ENCODE data around the gene MAGEA1.

The MAGEA1 gene

DNA sequence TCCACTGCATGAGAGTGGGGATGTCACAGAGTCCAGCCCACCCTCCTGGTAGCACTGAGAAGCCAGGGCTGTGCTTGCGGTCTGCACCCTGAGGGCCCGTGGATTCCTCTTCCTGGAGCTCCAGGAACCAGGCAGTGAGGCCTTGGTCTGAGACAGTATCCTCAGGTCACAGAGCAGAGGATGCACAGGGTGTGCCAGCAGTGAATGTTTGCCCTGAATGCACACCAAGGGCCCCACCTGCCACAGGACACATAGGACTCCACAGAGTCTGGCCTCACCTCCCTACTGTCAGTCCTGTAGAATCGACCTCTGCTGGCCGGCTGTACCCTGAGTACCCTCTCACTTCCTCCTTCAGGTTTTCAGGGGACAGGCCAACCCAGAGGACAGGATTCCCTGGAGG lies 2.7 kb downstream of the MAGEA1 start:
- DNase-seq (ENCODE audit: low read depth) = no peak
- TF ChIP-seq, protein P1, sequence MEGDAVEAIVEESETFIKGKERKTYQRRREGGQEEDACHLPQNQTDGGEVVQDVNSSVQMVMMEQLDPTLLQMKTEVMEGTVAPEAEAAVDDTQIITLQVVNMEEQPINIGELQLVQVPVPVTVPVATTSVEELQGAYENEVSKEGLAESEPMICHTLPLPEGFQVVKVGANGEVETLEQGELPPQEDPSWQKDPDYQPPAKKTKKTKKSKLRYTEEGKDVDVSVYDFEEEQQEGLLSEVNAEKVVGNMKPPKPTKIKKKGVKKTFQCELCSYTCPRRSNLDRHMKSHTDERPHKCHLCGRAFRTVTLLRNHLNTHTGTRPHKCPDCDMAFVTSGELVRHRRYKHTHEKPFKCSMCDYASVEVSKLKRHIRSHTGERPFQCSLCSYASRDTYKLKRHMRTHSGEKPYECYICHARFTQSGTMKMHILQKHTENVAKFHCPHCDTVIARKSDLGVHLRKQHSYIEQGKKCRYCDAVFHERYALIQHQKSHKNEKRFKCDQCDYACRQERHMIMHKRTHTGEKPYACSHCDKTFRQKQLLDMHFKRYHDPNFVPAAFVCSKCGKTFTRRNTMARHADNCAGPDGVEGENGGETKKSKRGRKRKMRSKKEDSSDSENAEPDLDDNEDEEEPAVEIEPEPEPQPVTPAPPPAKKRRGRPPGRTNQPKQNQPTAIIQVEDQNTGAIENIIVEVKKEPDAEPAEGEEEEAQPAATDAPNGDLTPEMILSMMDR (conservative IDR thresholded peaks at IDR 0.05; ENCODE audit: low read depth, low read length) = no peak
- no peak overlapping the region for H3K4me3 ChIP-seq (ENCODE audit: low read length)

DNA sequence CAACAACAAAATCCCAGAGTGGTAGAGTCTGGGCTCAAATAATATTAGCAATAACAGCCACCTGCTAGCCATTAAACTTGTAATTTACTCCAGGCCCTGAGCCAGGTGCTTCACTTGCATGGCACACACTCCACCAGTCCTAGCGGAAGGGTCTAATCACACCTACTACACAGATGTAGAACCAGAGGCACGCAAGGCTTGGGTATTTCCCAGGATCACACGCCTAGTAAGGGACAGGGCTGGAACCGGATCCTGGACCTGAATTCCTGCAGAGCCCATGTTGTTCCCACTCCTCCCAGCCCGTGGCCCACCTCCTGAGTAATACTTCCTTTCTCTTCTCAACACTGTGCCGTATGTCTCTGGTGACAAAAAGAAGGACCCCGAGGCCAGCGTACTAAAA lies 5.7 kb downstream of the MAGEA1 start:
- TF ChIP-seq, protein P1 (conservative IDR thresholded peaks at IDR 0.05; ENCODE audit: low read depth, low read length) = no peak
- DNase-seq (ENCODE audit: low read depth) = no peak
- no peak overlapping the region for H3K4me3 ChIP-seq (ENCODE audit: low read length)

DNA sequence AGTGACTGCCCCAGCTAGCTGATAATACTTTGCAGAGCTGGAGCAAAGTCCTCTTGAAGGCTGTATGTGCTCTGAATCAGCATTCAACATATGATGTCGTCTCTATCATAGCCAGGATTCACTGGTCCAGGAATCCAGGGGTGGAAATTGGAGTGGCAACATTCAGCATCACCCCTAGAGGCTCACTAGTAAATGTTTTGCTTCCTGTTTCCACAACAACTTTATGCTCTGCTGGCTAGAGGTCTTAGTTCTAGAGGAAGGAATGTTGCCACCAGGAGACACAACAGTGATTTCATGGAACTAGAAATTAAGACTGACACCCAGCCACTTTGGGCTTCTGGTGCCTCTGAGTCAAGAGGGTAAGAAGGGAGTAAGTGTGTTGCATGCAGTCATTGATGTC lies 11.3 kb downstream of the MAGEA1 start:
- H3K4me3 ChIP-seq (ENCODE audit: low read length) = no peak overlapping the region
- no peak for DNase-seq (ENCODE audit: low read depth)
- TF ChIP-seq, protein P1 (conservative IDR thresholded peaks at IDR 0.05; ENCODE audit: low read depth, low read length) = no peak

DNA sequence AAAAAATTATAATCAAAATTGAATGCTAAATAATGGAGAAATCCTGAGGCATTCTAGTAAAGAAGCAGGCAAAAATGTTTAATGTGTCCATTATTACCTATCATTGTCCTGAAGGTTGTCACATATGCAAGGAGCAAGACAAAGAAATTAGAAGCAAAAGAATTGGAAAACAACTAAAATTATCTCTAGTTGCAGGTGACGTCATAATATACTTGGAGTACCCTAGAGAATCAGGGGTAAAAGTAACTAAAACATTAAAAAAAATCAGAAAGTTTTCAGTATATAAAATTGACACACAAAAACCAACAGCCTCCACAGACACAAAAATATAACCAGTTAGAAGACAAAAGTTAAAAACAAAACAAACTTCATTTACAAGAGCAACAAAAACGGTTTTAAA lies 21.4 kb downstream of the MAGEA1 start:
- no peak for DNase-seq (ENCODE audit: low read depth)
- H3K4me3 ChIP-seq (ENCODE audit: low read length) = no peak overlapping the region
- TF ChIP-seq, protein P1 (conservative IDR thresholded peaks at IDR 0.05; ENCODE audit: low read depth, low read length) = no peak

DNA sequence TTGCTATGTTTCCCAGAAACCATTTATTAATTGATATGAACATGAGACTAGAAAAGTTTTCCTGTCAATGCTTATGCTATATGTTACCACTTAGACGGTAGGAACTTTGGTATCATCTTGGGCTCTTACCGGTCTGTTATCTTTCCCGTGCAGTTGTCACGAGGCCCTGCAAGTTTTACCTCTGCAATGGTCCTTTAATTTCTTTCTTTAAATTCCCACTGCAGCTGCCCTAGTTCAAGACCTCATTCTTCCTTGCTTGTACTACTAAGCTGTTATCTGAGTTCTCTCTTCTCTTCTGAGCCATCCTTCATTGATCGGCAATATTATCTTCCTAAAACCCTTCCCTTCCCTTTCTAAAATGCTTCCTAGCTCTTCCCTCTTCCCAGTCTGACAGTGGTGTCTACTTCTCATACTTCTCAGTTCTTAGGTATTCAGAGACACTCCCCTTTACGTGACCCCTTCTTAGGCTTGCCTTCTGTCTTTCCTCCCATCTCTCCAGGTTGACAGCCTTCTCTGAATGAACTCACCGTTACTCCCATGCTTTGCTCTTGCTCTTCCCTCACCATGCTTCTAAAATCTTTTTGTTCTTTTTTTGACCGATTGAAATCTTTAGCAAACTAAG lies 27.5 kb downstream of the MAGEA1 start:
- TF ChIP-seq, protein P1 (conservative IDR thresholded peaks at IDR 0.05; ENCODE audit: low read depth, low read length) = no peak
- H3K4me3 ChIP-seq (ENCODE audit: low read length) = no peak overlapping the region
- DNase-seq (ENCODE audit: low read depth) = no peak

DNA sequence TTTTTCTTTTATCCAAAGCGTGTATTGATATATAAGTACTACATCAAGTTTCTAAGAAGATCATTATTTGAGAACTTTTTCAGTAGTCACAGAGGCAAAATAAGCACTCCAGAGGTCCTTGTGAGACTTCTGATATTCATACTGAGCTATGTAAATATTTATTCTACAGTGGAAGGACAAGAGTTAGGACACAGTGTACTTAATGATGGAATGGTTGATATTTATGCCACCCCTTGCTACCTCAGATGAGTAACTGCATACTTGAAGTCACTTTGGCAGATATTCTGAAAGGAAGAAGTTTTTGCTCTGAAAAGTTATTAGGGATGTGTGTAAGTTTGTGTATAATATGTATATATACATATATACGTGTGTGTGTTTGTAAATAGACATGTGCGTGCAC lies 30.3 kb downstream of the MAGEA1 start:
- TF ChIP-seq, protein P1 (conservative IDR thresholded peaks at IDR 0.05; ENCODE audit: low read depth, low read length) = no peak
- no peak for DNase-seq (ENCODE audit: low read depth)
- no peak overlapping the region for H3K4me3 ChIP-seq (ENCODE audit: low read length)

DNA sequence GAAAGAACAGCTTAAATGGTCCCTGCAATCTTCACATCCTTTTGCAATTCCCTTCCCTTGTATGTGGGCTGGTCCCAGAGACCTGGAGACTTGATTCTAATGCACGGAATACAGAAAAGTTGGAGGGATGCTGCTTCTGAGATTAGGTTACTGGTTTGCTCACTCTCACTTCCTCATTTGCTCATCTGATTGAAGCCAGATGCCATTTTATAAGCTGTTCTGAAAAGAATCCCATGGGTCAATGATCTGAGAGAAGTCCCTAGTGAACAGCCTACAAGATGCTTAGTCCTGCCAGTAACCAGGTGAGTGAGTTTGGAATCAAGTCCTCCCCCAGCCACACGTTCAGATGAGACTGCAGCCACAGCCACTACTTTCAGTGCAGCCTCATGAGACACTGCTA lies 35.9 kb downstream of the MAGEA1 start:
- no peak for DNase-seq (ENCODE audit: low read depth)
- H3K4me3 ChIP-seq (ENCODE audit: low read length) = no peak overlapping the region
- TF ChIP-seq, protein P1 (conservative IDR thresholded peaks at IDR 0.05; ENCODE audit: low read depth, low read length) = no peak

Measured in retinal pigment epithelial cell (primary cell).